Muscle layer of colon (tissue), 2 donors: Measurements from ENCODE around the gene MED13L.

Experiments used
- H3K27ac ChIP-seq: one replicate; pipeline ENCODE4 v1.7.0; 2013; ENCODE audit warnings: low read depth, mild to moderate bottlenecking, low read length, moderate library complexity
- H3K27me3 ChIP-seq, 2 donors: one replicate each; pipeline ENCODE4 v1.7.0; 2013; ENCODE audit warnings: low read length in 2 of 2, mild to moderate bottlenecking in 2 of 2; ENCODE audit not compliant: insufficient read depth in 2 of 2, control insufficient read depth in 1 of 2
- H3K36me3 ChIP-seq: one replicate; pipeline ENCODE4 v1.7.0; 2013; ENCODE audit warnings: mild to moderate bottlenecking, low read length; ENCODE audit not compliant: insufficient read depth
- H3K4me1 ChIP-seq: one replicate; pipeline ENCODE4 v1.7.0; 2013; ENCODE audit warnings: mild to moderate bottlenecking, low read length; ENCODE audit not compliant: insufficient read depth
- H3K4me3 ChIP-seq, 2 donors: one replicate each; pipeline ENCODE4 v1.7.0; 2013; ENCODE audit warnings: low read length in 2 of 2, low read depth in 1 of 2, mild to moderate bottlenecking in 1 of 2, moderate library complexity in 1 of 2
- H3K9ac ChIP-seq: one replicate; pipeline ENCODE4 v1.7.0; 2013; ENCODE audit warnings: low read length
- H3K9me3 ChIP-seq: one replicate; pipeline ENCODE4 v1.7.0; 2013; ENCODE audit warnings: mild to moderate bottlenecking, low read length
- donor health status: abdominal sarcoma.
- donor health status: Adenocarcinoma of cecum.

The MED13L gene

GRCh38 chr12:115923851-115924250, 353.6 kb downstream of the MED13L start:
- Histone ChIP-seq H3K4me1 (no peaks in the 10 kb centered on the region), H3K4me3 (no peak overlapping the region), H3K27me3 (peaks cover 0 to 7% of the 10 kb centered on the region in 2 donors), H3K27ac (no peak overlapping the region), H3K36me3 (no peaks in the 10 kb centered on the region), H3K9ac (no peak overlapping the region), H3K9me3 (no peaks in the 10 kb centered on the region)

DNA sequence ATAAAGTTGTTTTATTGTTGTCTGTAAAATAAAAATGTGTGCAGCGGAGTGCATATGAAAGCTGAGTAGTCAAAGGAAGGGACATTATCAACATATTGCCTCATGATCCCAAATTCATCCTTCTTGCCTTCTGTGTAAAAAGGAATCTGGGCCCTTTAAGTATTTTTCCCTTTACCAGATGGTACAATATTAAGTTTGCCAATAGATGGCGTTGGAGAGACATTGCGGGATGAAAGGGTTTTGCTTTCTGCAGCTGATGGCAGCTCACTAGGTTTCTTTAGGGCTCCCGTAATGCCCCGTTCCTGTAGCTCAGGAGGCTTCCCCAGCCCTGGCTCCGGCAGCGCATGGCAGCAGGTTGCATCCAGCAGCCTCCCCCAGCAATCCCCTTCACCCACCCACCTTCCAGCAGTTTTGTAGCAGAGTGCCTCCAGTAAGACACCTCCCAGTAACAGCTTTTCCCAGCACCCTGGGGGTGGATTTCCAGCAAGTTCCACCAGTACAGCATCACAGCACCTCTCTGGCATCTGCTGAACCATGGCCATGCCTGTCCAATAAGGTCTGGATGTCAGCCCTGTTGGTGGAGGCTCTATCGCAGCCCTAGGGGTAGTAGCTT, 354.4 kb downstream of the MED13L start:
- H3K9ac ChIP-seq: no peak overlapping the region
- no peaks in the 10 kb centered on the region for H3K4me1 ChIP-seq
- no peak overlapping the region for H3K4me3 ChIP-seq
- no peaks in the 10 kb centered on the region for H3K9me3 ChIP-seq
- H3K27me3 ChIP-seq: peaks cover 0 to 7% of the 10 kb centered on the region in 2 donors
- no peaks in the 10 kb centered on the region for H3K36me3 ChIP-seq
- no peak overlapping the region for H3K27ac ChIP-seq

DNA sequence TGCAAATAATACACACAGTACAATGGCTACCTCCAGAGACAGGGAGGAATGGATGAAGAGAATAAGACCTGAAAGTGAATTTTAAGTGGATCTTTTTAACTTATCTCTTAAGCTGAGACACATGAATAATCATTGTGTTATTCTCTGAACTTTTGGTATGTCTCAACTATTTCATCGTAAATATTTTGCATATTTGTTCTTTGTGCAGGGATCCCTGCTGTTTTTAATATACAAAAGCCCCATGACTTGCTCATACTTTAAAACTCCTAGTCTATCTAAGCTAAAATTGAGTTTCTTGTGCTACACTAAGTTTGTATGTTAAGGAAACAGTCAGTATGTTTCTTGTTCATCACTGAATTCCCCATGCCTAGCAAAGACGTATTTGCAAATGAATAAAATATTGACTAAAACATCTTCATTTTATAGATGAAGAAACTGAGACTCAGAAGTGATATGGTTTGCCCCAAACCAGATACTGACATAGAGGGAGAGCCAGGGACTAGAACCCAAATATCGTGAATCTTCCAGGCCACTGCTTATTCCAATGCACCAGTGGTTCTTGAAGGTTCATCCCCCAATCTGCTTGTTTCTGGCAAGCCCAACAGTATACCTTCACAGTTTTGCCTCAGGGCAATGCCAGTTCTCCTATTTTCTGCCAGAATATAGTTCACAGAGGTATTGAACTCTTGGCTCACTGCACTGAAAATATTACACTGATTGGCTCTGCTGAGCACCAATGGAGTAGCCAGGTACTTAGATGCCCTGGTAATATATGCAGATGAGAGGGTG, 356.9 kb downstream of the MED13L start:
- Histone ChIP-seq H3K36me3 (no peaks in the 10 kb centered on the region), H3K4me1 (no peaks in the 10 kb centered on the region), H3K9ac (no peak overlapping the region), H3K27me3 (peaks cover 10 to 19% of the 10 kb centered on the region in 2 donors), H3K9me3 (no peaks in the 10 kb centered on the region), H3K27ac (no peak overlapping the region), H3K4me3 (no peak overlapping the region)

- Histone ChIP-seq H3K9ac (no peak overlapping the region), H3K4me3 (no peak overlapping the region), H3K9me3 (no peaks in the 10 kb centered on the region), H3K27me3 (peaks cover 10 to 13% of the 10 kb centered on the region in 2 donors), H3K4me1 (no peaks in the 10 kb centered on the region), H3K27ac (no peak overlapping the region), H3K36me3 (no peaks in the 10 kb centered on the region)
Observed at GRCh38 chr12:115918763-115919162, 358.7 kb downstream of the MED13L start.

GRCh38 chr12:115916910-115917668, 360.4 kb downstream of the MED13L start:
- Histone ChIP-seq H3K4me3 (no peak overlapping the region), H3K27me3 (peaks cover 10 to 13% of the 10 kb centered on the region in 2 donors), H3K27ac (no peak overlapping the region), H3K4me1 (no peaks in the 10 kb centered on the region), H3K9me3 (no peaks in the 10 kb centered on the region), H3K9ac (no peak overlapping the region), H3K36me3 (no peaks in the 10 kb centered on the region)

- no peaks in the 10 kb centered on the region for H3K9me3 ChIP-seq
- no peak overlapping the region for H3K9ac ChIP-seq
- no peaks in the 10 kb centered on the region for H3K4me1 ChIP-seq
- H3K36me3 ChIP-seq: no peaks in the 10 kb centered on the region
- H3K27me3 ChIP-seq: peaks cover 10 to 13% of the 10 kb centered on the region in 2 donors
- H3K4me3 ChIP-seq: no peak overlapping the region
- no peak overlapping the region for H3K27ac ChIP-seq
Observed at GRCh38 chr12:115914122-115914521, 363.4 kb downstream of the MED13L start.

DNA sequence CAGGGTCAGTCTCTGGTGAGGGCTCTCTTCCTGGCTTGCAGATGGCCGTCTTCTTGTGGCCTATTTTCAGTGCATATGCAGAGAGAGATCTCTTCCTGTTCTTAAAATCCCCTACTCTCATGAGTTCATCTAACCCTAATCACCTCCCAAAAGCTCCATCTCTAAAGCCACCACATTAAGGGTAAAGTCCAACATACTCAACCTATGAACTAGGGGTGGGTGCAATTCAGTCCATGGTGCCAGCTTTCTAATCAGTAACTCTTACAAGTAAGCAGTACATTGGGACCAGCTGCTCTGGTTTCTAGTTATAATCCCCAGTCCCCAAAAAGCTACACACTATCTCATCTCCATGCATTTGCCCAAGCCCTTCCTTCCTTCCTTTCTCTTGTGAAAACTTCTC, 365.1 kb downstream of the MED13L start:
- H3K27me3 ChIP-seq: peaks cover 6 to 8% of the 10 kb centered on the region in 2 donors
- H3K4me1 ChIP-seq: no peaks in the 10 kb centered on the region
- no peak overlapping the region for H3K4me3 ChIP-seq
- no peaks in the 10 kb centered on the region for H3K36me3 ChIP-seq
- no peak overlapping the region for H3K9ac ChIP-seq
- H3K27ac ChIP-seq: no peak overlapping the region
- no peaks in the 10 kb centered on the region for H3K9me3 ChIP-seq

DNA sequence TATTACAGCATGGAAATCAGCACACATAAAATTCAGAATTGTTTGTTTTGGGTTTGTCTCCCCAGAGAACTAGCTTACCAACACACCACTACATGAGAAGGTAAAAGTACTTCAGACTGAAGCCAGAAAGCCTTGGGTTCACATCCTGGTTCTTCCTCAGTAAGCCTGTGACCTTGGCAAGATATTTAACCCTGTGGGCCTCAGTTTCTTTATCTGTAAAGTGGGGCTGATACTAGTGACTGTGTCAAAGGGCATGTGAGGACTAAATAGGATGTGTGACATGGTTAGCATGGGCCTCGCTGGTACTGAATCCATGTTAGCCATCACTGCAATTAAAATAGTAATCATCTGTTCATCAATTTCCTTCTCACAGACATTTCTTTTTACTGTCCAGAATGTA, 366.1 kb downstream of the MED13L start:
- Histone ChIP-seq H3K36me3 (no peaks in the 10 kb centered on the region), H3K27me3 (no peaks in the 10 kb centered on the region), H3K4me1 (no peaks in the 10 kb centered on the region), H3K27ac (no peak overlapping the region), H3K4me3 (no peak overlapping the region), H3K9me3 (no peaks in the 10 kb centered on the region), H3K9ac (no peak overlapping the region)

- H3K9ac ChIP-seq: no peak overlapping the region
Observed at GRCh38 chr12:115910057-115910456, 367.4 kb downstream of the MED13L start.

More at GRCh38 chr12:115910057-115910456, 367.4 kb downstream of the MED13L start:
- Histone ChIP-seq H3K4me3 (no peak overlapping the region), H3K9me3 (no peaks in the 10 kb centered on the region), H3K27me3 (no peaks in the 10 kb centered on the region), H3K4me1 (no peaks in the 10 kb centered on the region), H3K36me3 (no peaks in the 10 kb centered on the region), H3K27ac (no peak overlapping the region)
